ENCODE data around the gene PIGQ. TPM values are rescaled to one million over a fixed set of nuclear protein-coding genes. Genes with fewer than 3 reads are reported as not detected.

The PIGQ gene
- total RNA-seq, 1 experiment from 2014 or later, result 58.0 TPM

- H3K36me3 Mint-ChIP-seq (ENCODE audit: insufficient read depth in 1 of 3, low read depth in 3 of 3), result peaks cover 0 to 2% (median 0%) of the 10 kb centered on the region in 3 experiments; a peak in 2 of 7 replicates
- H3K14ac ChIP-seq (ENCODE audit: insufficient read depth, low read length), result 0 out of 2 replicates have a peak overlapping the region, but pooled peaks have one; percentile 40
Measured at GRCh38 chr16:567373-568256, 2.2 kb upstream of the PIGQ start.

More at GRCh38 chr16:567373-568256, 2.2 kb upstream of the PIGQ start:
- Histone ChIP-seq H2BK120ac (ENCODE audit: low read depth, low read length, poor library complexity, severe bottlenecking) (no peak overlapping the region), H4K91ac (ENCODE audit: insufficient read length, low read depth, low read length) (no peak overlapping the region), H3K56ac (ENCODE audit: insufficient read length, low read depth, low read length) (no peak overlapping the region), H2AK5ac (ENCODE audit: insufficient read length, low read length) (no peak overlapping the region), H3K9ac (ENCODE audit: extremely low read depth, insufficient read length, low read length) (no peak overlapping the region), H3K27me3 (ENCODE audit: insufficient read depth, low read length) (no peaks in the 10 kb centered on the region; the same call in 1 of the 2 replicates), H3K4me1 (ENCODE audit: insufficient read depth, low read length) (no peaks in the 10 kb centered on the region), H3T11ph (ENCODE audit: low read length) (no peak overlapping the region), H3K4ac (ENCODE audit: low read depth, low read length) (no peak overlapping the region), H2BK5ac (ENCODE audit: insufficient read length, low read length) (no peak overlapping the region), H3K79me1 (ENCODE audit: insufficient read depth, low read depth, low read length, poor library complexity, severe bottlenecking) (no peaks in the 10 kb centered on the region), H3K27ac (ENCODE audit: insufficient read length, low read depth, low read length) (no peak overlapping the region), H3K4me2 (ENCODE audit: insufficient read depth, insufficient read length, low read length) (no peak overlapping the region), H3K23ac (ENCODE audit: insufficient read length, low read depth, low read length) (no peak overlapping the region), H2BK15ac (ENCODE audit: low read depth, low read length) (no peak overlapping the region), H2BK12ac (ENCODE audit: insufficient read length, low read depth, low read length) (no peak overlapping the region), H3K18ac (ENCODE audit: insufficient read length, low read depth, low read length) (no peak overlapping the region), H2AFZ (ENCODE audit: low read length) (no peak overlapping the region), H2BK20ac (ENCODE audit: low read depth, low read length, poor library complexity, severe bottlenecking) (no peak overlapping the region), H4K5ac (ENCODE audit: insufficient read length, low read depth, low read length) (no peak overlapping the region), H4K20me1 (ENCODE audit: control insufficient read depth, insufficient read depth, insufficient read length) (no peaks in the 10 kb centered on the region), H3K9me3 (ENCODE audit: control insufficient read depth, low read depth, low read length) (no peaks in the 10 kb centered on the region), H3K79me2 (ENCODE audit: insufficient read depth, low read length) (no peaks in the 10 kb centered on the region; the same call in 1 of the 2 replicates), H3K23me2 (ENCODE audit: insufficient read length, low read depth, low read length, poor library complexity, severe bottlenecking) (peaks cover 5% of the 10 kb centered on the region), H4K8ac (replicated peaks; ENCODE audit: insufficient read length, low read depth, low read length) (no peak overlapping the region)
- TF ChIP-seq CTCF (conservative IDR thresholded peaks at IDR 0.05), result no peak
- no peak for DNase-seq
- Mint-ChIP-seq H3K27ac (no peak overlapping the region), H3K9me3 (no peaks in the 10 kb centered on the region; a peak in 1 of 5 replicates), H3K4me1 (peaks cover 13 to 36% of the 10 kb centered on the region in 2 experiments), H3K27me3 (ENCODE audit: low read depth) (peaks cover 7% of the 10 kb centered on the region), H3K4me3 (peak overlapping the region in 1 of 2 experiments; percentile 17; a peak in 1 of 5 replicates)
- no CpG with 5 or more reads among the region's 35 CpGs for WGBS (ENCODE audit: extremely low coverage, insufficient read length, low lambda C conversion rate)
